Renal cortical epithelial cell (primary cell): Measurements from ENCODE around the gene PRKCZ. TPM values are rescaled to one million over a fixed set of nuclear protein-coding genes. Genes with fewer than 3 reads are reported as not detected.

Source experiments
- DNase-seq: peaks from one replicate; pipeline ENCODE4 v3.0.0-alpha.2; 2011; ENCODE audit warnings: low read depth
- total RNA-seq: library from RNA; depleted of rRNA; stranded (reverse); fragments of >200 nt; gene quantifications from 2 replicates; pipeline ENCODE4 v1.2.3, GENCODE V29; 2014

Gene PRKCZ
- total RNA-seq, 1 donor from 2014 or later: 34.6 TPM

DNA sequence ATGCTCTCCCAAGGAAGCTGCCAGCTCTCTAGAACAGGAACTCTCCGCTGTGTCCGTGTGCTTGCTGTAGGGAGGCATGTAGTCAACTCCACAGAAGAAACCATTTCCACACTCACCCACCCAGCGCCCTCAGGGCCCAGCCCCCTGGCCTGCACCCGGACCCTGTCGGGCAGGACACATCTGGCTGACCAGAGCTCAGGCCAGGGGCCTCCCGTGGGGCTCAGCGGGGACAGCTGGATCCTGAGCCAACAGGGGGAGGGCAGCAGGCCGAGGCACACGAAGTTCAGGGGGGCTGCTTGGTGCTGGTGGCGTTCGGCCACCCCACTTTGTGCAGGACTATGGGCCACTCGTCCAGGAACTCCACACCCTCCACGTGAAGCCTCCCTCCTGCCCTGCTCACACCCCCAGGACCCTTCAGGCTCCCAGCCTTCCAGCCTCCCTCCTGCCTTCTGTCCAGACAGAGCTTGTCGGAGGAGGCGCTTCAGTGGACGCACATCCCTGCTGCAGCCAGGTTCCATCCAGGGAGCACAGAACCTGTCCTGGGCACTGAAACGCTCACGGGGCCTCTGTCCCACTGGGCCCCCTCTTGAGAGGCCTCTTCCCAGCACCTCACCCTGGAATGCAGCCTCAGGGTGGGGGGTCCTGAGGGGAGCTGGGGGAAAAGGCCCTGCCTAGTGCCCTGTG lies 159.3 kb downstream of the PRKCZ start:
- no peak for DNase-seq

GRCh38 chr1:2210084-2210653 lies 160.0 kb downstream of the PRKCZ start:
- no peak for DNase-seq

DNA sequence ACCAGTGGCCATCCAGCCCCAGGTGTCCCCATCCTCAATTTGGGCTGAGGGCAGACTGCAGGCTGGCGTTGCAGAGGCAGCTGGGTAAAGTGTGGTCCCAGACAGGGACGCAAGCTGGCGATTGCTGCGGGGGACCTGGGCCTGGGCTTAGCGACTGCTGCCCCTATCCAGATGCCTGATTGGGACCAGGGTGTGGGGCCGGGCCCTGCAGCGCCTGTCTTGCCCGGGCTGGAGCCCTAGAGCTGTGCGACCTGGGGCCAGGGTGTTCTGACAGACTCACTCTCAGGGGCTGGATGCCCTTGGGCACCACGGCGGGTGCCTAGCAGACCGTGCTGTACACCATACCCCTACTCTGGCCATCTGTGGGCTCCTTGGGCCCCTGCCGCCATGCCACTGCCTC lies 160.6 kb downstream of the PRKCZ start:
- no peak for DNase-seq

DNA sequence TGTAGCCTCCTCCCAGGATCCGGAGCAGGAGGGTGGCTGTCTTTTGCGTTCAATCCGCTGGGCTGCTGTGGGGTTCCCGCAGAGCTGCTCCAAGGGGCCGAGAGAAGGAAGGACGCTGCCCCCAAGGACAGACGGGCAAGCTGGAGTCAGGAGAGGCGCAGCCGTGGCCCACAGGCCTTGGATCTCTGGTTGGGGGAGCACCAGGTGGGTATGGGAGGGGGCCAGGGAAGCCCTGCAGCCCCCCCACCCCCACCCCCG lies 162.0 kb downstream of the PRKCZ start:
- no peak for DNase-seq

- peak; percentile 89 for DNase-seq
These were observed 162.6 kb downstream of the PRKCZ start for GRCh38 chr1:2212532-2213491.

DNA sequence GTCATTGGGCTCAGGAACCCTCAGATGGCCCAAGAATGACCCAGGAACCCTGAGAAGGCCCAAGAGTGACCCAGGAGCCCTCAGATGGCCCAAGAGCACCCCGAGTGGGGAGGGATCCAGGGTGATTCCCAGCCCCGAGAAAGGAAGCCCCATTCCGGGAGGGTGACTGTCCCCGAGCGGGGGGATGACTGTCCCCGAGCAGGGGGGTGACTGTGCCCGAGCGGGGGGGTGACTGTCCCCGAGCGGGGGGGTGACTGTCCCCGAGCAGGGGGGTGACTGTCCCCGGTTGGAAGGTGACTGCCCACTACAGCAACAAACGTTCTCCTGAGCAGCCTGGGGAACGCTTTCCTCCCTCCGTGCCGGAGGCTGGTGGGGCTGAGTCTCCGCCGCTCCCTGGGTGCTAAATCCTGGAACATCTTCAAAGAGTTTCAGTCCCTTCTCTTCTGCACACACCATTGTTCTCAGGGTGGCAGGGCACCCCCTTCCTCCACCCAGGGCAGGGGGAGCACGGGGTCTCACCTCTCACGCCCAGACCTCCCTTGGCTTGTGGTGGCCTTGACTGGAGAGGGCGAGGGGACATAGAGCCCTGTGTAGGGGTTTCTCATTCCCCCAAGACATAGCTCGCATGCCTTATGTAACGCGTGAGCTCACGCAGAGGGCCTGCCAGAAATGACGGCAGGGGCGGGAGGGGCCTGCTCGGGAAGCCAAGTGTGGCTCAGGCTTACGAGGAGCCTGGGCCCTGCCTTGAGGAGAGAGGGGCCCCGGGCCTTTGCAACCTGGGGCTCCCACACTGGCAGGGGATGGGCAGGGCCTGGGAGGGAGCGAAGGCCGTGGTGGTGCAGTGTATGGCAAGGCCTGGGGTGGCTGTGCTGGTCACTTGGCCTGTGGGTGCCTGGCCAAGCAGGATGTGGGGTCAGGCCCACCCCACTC lies 163.6 kb downstream of the PRKCZ start:
- no peak for DNase-seq

DNA sequence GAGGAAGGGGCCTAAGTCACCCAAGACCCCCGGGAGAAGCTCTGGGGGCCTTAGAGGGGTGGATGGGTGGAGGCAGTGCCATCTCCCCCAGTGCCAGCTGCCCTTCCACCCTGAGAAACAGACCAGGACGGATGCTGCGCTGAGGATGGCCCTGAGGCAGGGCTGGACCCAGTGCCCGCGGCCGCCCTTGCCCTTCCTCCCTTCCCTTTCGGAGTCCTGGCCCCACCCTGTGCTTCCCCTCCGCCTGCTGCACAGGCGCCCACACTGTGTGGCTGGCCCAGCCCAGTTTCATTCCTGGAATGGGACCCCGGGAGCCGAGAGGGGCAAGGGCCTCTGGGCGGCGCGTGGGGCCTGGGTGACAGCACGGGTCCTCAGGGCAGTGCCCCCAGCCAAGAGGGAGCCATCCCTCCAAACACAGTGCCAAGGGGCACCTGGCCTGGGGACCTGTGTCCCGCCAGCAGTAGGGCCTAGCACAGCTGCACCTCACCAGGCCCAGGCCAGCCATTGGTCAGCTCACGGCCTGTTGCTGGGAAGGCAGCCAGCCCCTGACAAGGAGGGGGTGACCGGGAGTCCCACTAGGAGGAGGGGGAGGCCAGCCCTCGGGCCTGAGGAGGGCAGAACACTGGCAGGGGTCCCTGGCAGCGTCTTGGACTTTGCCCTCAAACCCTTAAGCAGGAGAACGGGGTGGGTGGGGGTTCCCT lies 164.5 kb downstream of the PRKCZ start:
- no peak for DNase-seq

GRCh38 chr1:2215329-2215728 lies 165.1 kb downstream of the PRKCZ start:
- no peak for DNase-seq

DNA sequence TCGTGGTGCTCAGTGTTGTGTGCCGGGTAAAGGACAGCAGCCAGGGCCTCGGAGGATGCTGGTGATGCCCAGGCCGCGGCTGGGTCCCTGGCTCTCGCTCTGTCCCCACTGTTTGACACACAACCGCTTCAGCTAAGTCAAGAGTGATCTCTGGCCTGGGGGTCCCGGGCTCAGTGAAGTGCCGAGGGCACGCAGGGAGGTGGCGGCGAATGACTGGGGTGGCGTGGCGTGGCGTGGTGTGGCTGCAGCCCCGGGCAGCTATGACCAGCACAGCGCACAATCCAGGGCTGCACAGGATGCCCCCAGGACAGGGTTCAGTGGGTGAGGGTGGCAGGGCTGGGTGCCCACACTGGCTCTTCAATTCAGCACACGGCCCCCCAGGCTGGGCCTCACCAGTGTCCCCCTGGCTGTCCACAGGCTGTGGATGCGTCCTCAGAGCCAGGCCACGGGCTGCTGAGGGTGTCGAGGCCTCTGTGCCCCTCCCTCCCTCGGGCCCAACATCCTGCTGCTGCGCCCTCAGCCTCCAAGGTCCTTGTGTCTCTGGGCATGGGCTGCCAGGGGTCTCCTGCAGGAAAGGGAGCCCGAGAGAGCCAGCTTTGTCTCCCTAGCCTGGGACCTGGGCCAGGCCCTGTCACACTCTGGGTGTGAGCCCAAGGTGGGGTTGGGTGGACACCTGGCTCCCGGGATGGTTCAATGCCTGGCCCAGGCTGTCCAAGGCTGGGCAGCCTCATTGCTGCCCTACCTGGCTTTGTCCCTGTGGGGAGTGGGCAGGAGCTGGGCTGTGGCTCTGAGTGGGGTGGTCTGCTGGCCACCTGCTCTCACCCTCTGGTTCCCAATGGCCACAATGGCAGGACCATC lies 165.9 kb downstream of the PRKCZ start:
- DNase-seq: no peak

- DNase-seq: no peak
These were observed 166.5 kb downstream of the PRKCZ start for GRCh38 chr1:2216767-2217058.

DNA sequence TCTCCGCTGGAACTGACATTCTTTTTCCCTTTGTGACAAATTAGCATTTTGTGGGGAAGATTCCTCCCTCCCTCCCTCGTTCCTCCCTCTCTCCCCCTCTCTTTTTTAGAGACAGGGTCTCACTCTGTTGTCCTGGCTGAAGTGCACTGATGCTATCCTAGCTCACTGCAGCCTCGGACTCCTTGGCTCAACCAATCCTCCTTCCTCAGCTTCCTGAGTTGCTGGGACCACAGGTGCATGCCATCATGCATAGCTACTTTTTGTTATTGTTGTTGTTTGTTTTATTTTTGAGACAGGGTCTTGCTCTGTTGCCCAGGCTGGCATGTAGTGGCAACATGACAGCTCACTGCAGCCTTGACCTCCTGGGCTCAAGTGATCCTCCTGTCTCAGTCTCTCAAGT lies 171.1 kb downstream of the PRKCZ start:
- DNase-seq: no peak

- DNase-seq: no peak
These were observed 174.0 kb downstream of the PRKCZ start for GRCh38 chr1:2224170-2224584.

DNA sequence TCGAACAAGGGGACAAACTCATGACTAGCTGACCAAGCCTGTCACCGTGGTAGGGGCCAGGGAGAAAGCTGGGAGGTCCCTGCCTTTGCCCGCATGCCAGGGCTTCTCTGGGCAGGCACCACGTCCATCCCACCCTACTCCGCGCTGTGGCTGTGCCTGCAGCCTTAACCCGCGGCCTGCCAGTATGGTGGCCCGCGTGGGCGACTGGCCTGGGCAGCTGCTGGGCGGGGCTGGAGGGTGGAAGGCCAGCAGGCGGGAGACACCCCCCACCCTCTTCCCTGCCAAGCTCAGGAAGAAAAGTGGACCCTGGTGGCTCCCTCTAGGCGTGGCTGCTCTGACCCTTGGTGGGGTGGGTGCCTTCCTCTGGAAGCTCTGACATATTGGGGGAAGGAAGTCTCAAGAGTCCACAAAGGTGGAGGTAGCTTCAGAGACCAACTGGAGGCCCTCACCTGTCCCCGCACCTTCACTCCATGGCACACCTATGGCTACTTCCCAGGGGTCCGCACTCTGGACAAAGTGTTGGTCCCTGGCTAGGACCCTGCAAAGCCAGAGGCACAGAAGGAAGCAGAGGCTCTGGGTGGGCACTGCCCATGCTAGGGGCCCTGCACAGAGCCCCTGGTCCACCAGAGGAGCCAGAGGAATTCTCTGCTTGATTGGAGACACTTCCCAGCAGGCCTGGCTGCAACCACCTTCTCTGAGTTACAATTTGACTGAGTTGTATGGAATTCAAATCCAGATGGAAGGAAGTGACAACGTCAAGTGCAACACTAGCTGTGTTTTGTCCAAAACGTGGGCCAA lies 174.6 kb downstream of the PRKCZ start:
- no peak for DNase-seq

- no peak for DNase-seq
These were observed 176.5 kb downstream of the PRKCZ start for GRCh38 chr1:2226525-2227345.

DNA sequence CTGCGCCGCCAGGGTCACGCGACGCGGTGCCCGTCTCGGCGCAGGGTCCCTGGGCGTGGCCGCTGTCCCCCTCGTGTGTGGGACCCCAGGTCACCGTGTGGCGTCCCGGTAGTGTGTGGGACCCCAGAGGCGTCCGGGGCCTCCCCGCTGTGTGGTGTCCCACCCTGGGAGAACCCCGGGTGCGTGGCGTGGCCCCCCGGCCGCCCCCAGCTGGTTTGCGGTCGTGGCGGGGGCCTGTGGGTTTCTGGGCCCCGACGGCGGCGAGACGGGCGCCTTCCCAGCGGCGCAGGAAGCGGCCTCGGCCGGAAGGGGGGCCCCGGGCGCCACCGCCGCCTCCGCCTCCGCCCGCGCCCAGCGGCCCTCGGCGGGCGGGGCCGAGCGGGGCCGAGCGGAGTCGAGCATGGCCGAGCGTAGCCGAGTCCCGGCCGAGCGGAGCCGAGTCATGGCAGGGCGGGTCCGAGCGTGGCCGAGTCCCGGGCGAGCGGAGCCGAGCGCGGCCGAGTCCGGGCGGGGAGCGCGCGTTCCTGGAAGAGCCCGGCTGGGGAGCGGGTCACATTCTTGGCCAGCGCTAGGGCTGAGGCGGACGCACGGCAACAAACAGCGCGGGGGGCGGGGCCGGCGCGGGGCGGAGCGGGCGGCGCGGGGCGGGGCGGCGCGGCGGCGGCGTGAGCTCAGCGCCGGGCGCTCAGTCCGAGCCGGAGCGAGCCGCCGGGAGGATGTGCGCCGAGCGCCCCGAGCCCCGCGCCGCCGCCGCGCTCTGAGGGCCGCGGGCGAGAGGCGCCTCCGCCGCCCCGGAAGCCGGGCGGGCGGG lies 177.3 kb downstream of the PRKCZ start:
- peak; percentile 78 for DNase-seq

DNA sequence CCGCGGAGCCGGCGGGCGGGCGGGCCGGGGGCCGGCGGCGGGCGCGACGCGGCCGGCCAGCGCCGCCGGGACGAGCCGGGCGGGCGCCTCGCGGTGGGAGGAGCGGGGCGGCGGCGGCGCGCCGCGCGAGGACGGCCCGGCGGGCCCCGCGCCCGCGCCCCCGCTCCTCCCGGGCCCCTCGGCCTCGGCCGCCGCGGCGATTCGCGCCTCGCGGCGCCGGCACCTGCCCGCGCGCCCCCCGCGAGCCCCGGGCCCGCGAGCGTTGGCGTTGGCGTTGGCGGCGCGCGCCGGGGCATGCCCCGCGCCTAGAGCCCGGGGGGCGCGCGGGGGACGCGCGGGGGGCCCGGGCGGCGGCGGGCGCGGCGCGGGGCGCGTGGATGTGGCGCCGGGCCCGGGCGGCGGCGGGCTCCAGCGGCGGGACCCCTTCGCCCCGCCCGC lies 178.0 kb downstream of the PRKCZ start, which contains the start of gene SKI:
SKI (plus strand) TSS at position 163 of the 438 bp plus-strand sequence. CDS start 448 bp downstream, outside the sequence.
- no peak for DNase-seq

DNA sequence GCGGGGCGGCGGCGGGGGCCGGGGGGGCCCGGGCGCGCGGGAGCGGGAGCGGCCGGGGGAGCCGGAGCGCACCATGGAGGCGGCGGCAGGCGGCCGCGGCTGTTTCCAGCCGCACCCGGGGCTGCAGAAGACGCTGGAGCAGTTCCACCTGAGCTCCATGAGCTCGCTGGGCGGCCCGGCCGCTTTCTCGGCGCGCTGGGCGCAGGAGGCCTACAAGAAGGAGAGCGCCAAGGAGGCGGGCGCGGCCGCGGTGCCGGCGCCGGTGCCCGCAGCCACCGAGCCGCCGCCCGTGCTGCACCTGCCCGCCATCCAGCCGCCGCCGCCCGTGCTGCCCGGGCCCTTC lies 178.5 kb downstream of the PRKCZ start:
- DNase-seq: no peak
